GM12878 (cell line): ENCODE measurements around the gene TSPYL4. TPM values are rescaled to one million over a fixed set of nuclear protein-coding genes. Genes with fewer than 3 reads are reported as not detected.

Experiments used
- ATAC-seq: fragments of 200-7000 bp; cut with Tn5 transposase; 3 replicates; pipeline ENCODE4 v1.9.1; 2020; ENCODE audit warnings: mild to moderate bottlenecking, moderate library complexity
- BruUV-seq: library from RNA; stranded (reverse); fragments of 400-500 nt; replicated peaks from 2 replicates; lab custom pipeline; 2021; lab: Mats Ljungman, UMichigan
- CTCF ChIA-PET: fragments of 300-600 bp; sonication (Branson Sonifier 250); formaldehyde crosslinking; extraction: SDS; loops from one replicate; lab custom pipeline; 2021; ENCODE audit warnings: inconsistent platforms; lab: Yijun Ruan, JAX
- POLR2A ChIA-PET: fragments of 350-600 bp; formaldehyde crosslinking; extraction: SDS; loops from one replicate; lab custom pipeline; 2021; ENCODE audit warnings: inconsistent platforms; lab: Charles Lee
- RAD21 ChIA-PET: fragments of 300-600 bp; sonication (Branson Sonifier 250); formaldehyde crosslinking; loops from one replicate; lab custom pipeline; 2023; ENCODE audit warnings: antibody characterized with exemption; ENCODE audit not compliant: unreplicated experiment; lab: Charles Lee
- SMC1A ChIA-PET: fragments of 300-600 bp; sonication (Branson Sonifier 250); formaldehyde crosslinking; loops from one replicate; lab custom pipeline; 2023; ENCODE audit not compliant: unreplicated experiment, uncharacterized antibody; lab: Charles Lee
- DNase-seq: peaks from one replicate; pipeline ENCODE4 v3.0.0-alpha.2; 2011; ENCODE audit warnings: low read depth, low spot score
- FAIRE-seq: peaks from 3 replicates; lab custom pipeline; 2011; peaks lifted over from hg19 to GRCh38; lab: Jason Lieb, UNC
- H2AFZ ChIP-seq: 2 replicates; pipeline ENCODE4 v1.6.0; 2011; ENCODE audit warnings: low read depth, low read length, control low read depth; ENCODE audit not compliant: control insufficient read depth
- H3K27ac ChIP-seq: 2 replicates; pipeline ENCODE4 v1.5.1; 2011; ENCODE audit warnings: control low read depth; ENCODE audit not compliant: control insufficient read depth, insufficient read depth
- H3K27me3 ChIP-seq, 2 experiments: replicated peaks in 1 of 2; 2 replicates each; pipeline versions ENCODE4 v1.6.0 to v1.6.1; 2011; ENCODE audit warnings: low read length in 1 of 2; ENCODE audit not compliant: control insufficient read depth in 2 of 2, insufficient read depth in 2 of 2
- H3K36me3 ChIP-seq, 2 experiments: 2 replicates each; pipeline ENCODE4 v1.5.1; 2011; ENCODE audit warnings: low read length in 1 of 2; ENCODE audit not compliant: control insufficient read depth in 2 of 2, insufficient read depth in 2 of 2
- H3K4me1 ChIP-seq: 2 replicates; pipeline ENCODE4 v1.6.1; 2011; ENCODE audit warnings: mild to moderate bottlenecking, low read length, moderate library complexity, mixed read lengths; ENCODE audit not compliant: control insufficient read depth, insufficient read depth
- H3K4me2 ChIP-seq: 2 replicates; pipeline ENCODE4 v1.6.0; 2011; ENCODE audit warnings: control low read depth; ENCODE audit not compliant: control insufficient read depth, insufficient read depth
- H3K4me3 ChIP-seq: fragments of 200-600 bp; sonication (generic); 2 replicates; pipeline ENCODE4 v1.5.1; 2016
- H3K79me2 ChIP-seq: 2 replicates; pipeline ENCODE4 v1.6.0; 2011; ENCODE audit warnings: low read length; ENCODE audit not compliant: control insufficient read depth, insufficient read depth
- H3K9ac ChIP-seq: 2 replicates; pipeline ENCODE4 v1.8.0; 2011; ENCODE audit warnings: low read length, control low read depth, mixed read lengths; ENCODE audit not compliant: control insufficient read depth, insufficient read depth
- H3K9me3 ChIP-seq: replicated peaks from 3 replicates; pipeline ENCODE4 v1.5.1; 2011; ENCODE audit warnings: mild to moderate bottlenecking, low read length; ENCODE audit not compliant: control insufficient read depth, insufficient read depth
- H4K20me1 ChIP-seq: 2 replicates; pipeline ENCODE4 v1.6.0; 2011; ENCODE audit not compliant: control insufficient read depth, insufficient read depth
- BMI1 ChIP-seq: fragments of 450-650 bp; IDR thresholded peaks from 2 replicates; pipeline ENCODE4 v1.6.1; 2016; ENCODE audit warnings: mild to moderate bottlenecking, moderate library complexity, borderline replicate concordance
- CREB1 ChIP-seq: IDR thresholded peaks from 2 replicates; pipeline ENCODE4 v1.6.1; 2012; ENCODE audit warnings: low read depth, mild to moderate bottlenecking, inconsistent platforms
- EZH2 ChIP-seq: IDR thresholded peaks from 2 replicates; pipeline ENCODE4 v1.6.1; 2012; ENCODE audit warnings: low read depth, mild to moderate bottlenecking, control low read depth, inconsistent platforms, low read length, borderline replicate concordance; ENCODE audit not compliant: control insufficient read depth
- MYB ChIP-seq: fragments of 150-350 bp; IDR thresholded peaks from 2 replicates; pipeline ENCODE4 v1.6.1; 2014; ENCODE audit warnings: mild to moderate bottlenecking, low read depth, low read length, borderline replicate concordance
- NFYB ChIP-seq: IDR thresholded peaks from 2 replicates; pipeline ENCODE4 v1.6.1; 2011; ENCODE audit warnings: low read depth, mild to moderate bottlenecking, low read length, improper control_type of control experiment, moderate library complexity; ENCODE audit not compliant: insufficient read depth
- PKNOX1 ChIP-seq: fragments of 450-650 bp; IDR thresholded peaks from 2 replicates; pipeline ENCODE4 v1.6.1; 2016; ENCODE audit warnings: mild to moderate bottlenecking
- RFX5 ChIP-seq: IDR thresholded peaks from 2 replicates; pipeline ENCODE4 v1.6.1; 2011; ENCODE audit warnings: low read depth, low read length, improper control_type of control experiment
- WGBS: methylation state at CpG from one replicate; pipeline ENCODE4 v1.1.6; 2016; ENCODE audit warnings: low lambda C conversion rate; ENCODE audit not compliant: insufficient replicate concordance, insufficient coverage; ENCODE audit errors: missing lambda C conversion rate; 5-methylcytosine and 5-hydroxymethylcytosine counted together
- in situ Hi-C: fragments of 300-500 bp; cut with MboI; formaldehyde crosslinking; loops from 9 replicates; pipeline ENCODE4 v1.14.3; 2018; ENCODE audit warnings: mixed read lengths
- intact Hi-C: fragments of 100-400 bp; cut with micrococcal nuclease; formaldehyde crosslinking; loops from one replicate; pipeline ENCODE4 v1.14.2; 2022; ENCODE audit not compliant: unreplicated experiment
- polyA plus RNA-seq, 11 experiments: library from polyadenylated mRNA; depleted of rRNA in 4 of 11; unstranded in 6 of 11; stranded (reverse) in 5 of 11; fragments of >200 nt; fragmentation: Nextera tagmentation in 4 of 11; fragmentation: Illumina TruSeq in 1 of 11; extraction: Ambion mirVana in 4 of 11; extraction: Trizol in 1 of 11; gene quantifications; 1 replicate in 1 of 11; 2 replicates in 10 of 11; pipeline versions ENCODE4 v1.2.1 to v1.2.3, GENCODE V29; 2011 to 2016; ENCODE audit warnings: inconsistent platforms in 2 of 11, missing spikeins in 2 of 11, low read depth in 1 of 11
- total RNA-seq, 4 experiments: library from RNA; depleted of rRNA in 3 of 4; stranded (reverse); fragments of >200 nt in 3 of 4; fragmentation: Illumina TruSeq in 1 of 4; extraction: Trizol in 1 of 4; gene quantifications; 2 replicates each; pipeline versions ENCODE4 v1.2.1 to v1.2.3, GENCODE V29; 2013 to 2021
- TF ChIP-seq, protein P1 (sequence below): IDR thresholded peaks from 2 replicates; pipeline ENCODE4 v1.6.1; 2011; ENCODE audit warnings: mild to moderate bottlenecking, low read depth, low read length, moderate library complexity; ENCODE audit not compliant: insufficient replicate concordance

Gene TSPYL4
- total and polyA plus RNA-seq, 10 of the 15 experiments (the other 5 are each of a cell fraction or from before 2014, with no cell fraction given) = 1.5 to 27.6 (median 20.0) TPM

DNA sequence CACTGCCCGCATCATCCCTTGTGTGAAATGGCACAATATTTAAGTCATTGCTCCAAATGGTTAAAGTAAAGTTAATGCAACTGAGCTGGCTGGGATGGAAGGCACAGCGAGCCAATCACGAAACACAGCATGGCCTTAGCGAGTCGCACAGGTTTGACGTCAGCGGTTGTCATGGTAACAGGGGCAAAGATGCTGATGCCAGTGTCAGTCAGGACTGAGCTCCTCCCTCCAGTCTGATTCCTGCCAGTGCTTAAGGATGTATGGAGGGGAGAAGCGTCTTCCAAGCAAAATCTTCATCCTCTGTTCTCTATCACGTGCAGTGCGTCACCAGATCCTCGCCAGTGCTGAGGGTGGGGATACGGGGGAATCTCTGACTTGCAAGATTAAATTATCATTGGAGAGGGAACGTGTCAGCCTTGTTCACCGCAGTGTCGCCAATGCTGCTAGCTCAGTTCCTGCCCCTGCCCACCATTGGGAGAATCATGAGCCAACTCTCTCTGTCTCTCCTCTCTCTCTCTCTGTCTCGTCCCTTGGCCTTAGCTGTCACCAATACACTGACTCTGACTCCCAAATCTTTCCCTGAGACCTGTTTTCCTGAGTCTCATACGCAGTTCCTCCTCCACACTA, 24.5 kb downstream of the TSPYL4 start:
- peaks cover 0 to 14% of the 10 kb centered on the region in 2 experiments; a peak in 3 of 4 replicates for H3K36me3 ChIP-seq
- DNase-seq = no peak
- TF ChIP-seq NFYB (peak; percentile 32; the same call in 1 of the 2 replicates), RFX5 (peak; percentile 86), EZH2 (no peak), CREB1 (peak; percentile 69; the same call in 1 of the 2 replicates), PKNOX1 (peak; percentile 73), BMI1 (peak; percentile 33; the same call in 1 of the 2 replicates), MYB (no peak)
- TF ChIP-seq, protein P1, sequence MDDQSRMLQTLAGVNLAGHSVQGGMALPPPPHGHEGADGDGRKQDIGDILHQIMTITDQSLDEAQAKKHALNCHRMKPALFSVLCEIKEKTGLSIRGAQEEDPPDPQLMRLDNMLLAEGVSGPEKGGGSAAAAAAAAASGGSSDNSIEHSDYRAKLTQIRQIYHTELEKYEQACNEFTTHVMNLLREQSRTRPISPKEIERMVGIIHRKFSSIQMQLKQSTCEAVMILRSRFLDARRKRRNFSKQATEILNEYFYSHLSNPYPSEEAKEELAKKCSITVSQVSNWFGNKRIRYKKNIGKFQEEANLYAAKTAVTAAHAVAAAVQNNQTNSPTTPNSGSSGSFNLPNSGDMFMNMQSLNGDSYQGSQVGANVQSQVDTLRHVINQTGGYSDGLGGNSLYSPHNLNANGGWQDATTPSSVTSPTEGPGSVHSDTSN = peak; percentile 10
- TF ChIP-seq, all 136 proteins: peak for 6
- H3K27ac ChIP-seq = no peak overlapping the region
- H3K4me2 ChIP-seq = no peak overlapping the region
- H3K4me3 ChIP-seq = no peak overlapping the region
- WGBS = 96% methylated on average over 17 of the region's 17 CpGs
- ChIA-PET SMC1A (interaction anchor here (0.6 to 1.7 kb wide), 3 partner anchors 14 to 331 kb away, joined by 3 read pairs; no protein-coding TSS in a partner anchor), POLR2A (interaction anchor here (0.6 kb wide), 1 partner anchor 224 kb away, joined by 3 read pairs; no protein-coding TSS in a partner anchor), CTCF (interaction anchor here (0.7 to 2.6 kb wide), 6 partner anchors 11 to 94 kb away, joined by 3 to 13 read pairs (median 4); no protein-coding TSS in a partner anchor), RAD21 (interaction anchor here (1.5 kb wide), 1 partner anchor 11 kb away, joined by 4 read pairs; no protein-coding TSS in a partner anchor)
- BruUV-seq = TSS peak; percentile 48
- peak; percentile 21; the same call in 1 of the 3 replicates for ATAC-seq
- no peaks in the 10 kb centered on the region for H3K79me2 ChIP-seq
- H3K9me3 ChIP-seq = no peaks in the 10 kb centered on the region
- no peak overlapping the region for H3K9ac ChIP-seq
- in situ Hi-C loops (no loop called here), intact Hi-C loops (no loop called here)
- FAIRE-seq = no peak
- H2AFZ ChIP-seq = no peak overlapping the region
- no peaks in the 10 kb centered on the region for H3K27me3 ChIP-seq
- no peaks in the 10 kb centered on the region for H3K4me1 ChIP-seq
- no peaks in the 10 kb centered on the region for H4K20me1 ChIP-seq
